Skin epidermis (tissue), 12 donors: ENCODE results near the gene TRIO.
A peak's percentile ranks its signal among the peaks of the same experiment; 100 is the strongest.

Experiments used
- H3K27ac ChIP-seq, 21 experiments: fragments of 200-600 bp; sonication (generic) in 11 of 21; one replicate each; pipeline ENCODE4 v1.5.0; 2020; ENCODE audit warnings: mild to moderate bottlenecking in 3 of 21, inconsistent platforms in 2 of 21, moderate library complexity in 2 of 21
- H3K4me3 ChIP-seq, 7 experiments: fragments of 200-600 bp; sonication (generic) in 2 of 7; one replicate each; pipeline ENCODE4 v1.5.0; 2020; ENCODE audit warnings: inconsistent platforms in 2 of 7, mild to moderate bottlenecking in 2 of 7, moderate library complexity in 1 of 7

Gene TRIO

DNA sequence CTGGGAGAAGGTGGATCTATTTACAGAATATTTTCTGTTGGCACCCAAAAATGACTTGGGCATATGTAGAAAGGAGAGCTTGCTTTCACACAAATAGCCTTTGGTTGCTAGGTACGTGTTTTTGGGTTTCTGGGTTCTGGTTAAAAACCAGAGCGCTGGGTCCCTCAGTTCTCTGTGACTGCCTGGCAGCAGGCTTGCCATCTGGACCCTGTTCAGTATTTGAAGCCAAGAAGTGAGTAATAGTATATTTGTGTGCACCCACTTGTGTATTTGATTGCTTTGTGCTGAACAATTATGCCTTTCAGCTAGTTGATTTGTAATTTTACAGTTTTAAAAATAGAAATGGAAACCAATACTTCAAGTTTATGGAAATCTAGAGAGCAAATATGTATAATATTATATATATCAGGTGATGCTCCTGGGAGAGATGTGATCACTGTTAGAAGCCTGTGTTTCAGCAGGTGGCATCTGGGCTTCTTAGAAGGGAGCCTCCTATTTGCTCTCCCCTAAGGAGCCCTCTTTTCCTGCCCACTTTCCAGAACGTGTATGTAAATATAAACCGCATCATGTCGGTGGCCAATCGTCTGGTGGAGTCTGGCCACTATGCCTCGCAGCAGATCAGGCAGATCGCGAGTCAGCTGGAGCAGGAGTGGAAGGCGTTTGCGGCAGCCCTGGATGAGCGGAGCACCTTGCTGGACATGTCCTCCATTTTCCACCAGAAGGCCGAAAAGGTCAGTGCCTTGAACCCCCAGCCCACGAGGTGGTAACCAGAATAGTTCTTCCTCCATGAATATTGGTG is 153.6 kb downstream of the TRIO start:
- H3K27ac ChIP-seq: peak overlapping the region in 3 of 21 experiments; percentile 12 to 81 (median 73)
- H3K4me3 ChIP-seq: no peak overlapping the region

DNA sequence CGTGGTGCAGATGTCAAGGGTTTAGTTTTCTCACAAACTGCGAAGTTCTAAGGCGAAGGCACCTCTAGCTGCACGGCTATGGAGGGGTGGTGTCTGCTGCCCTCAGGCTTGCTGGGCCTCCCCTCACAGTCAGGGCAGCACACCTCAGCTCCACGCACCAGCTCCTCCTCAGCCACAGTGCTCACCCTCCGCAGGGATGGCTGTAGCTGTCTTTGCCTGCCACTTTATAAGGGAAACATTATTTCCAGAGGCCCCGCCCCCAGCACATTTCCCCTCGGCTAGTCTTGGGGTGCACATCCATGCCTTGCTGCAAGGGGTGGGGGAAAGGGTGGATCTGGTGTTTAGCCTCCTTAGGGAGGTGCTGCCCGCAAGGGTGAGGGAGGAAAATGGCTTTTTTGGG is 154.6 kb downstream of the TRIO start:
- peak overlapping the region in 10 of 21 experiments; percentile 2 to 81 (median 34) for H3K27ac ChIP-seq
- H3K4me3 ChIP-seq: no peak overlapping the region

DNA sequence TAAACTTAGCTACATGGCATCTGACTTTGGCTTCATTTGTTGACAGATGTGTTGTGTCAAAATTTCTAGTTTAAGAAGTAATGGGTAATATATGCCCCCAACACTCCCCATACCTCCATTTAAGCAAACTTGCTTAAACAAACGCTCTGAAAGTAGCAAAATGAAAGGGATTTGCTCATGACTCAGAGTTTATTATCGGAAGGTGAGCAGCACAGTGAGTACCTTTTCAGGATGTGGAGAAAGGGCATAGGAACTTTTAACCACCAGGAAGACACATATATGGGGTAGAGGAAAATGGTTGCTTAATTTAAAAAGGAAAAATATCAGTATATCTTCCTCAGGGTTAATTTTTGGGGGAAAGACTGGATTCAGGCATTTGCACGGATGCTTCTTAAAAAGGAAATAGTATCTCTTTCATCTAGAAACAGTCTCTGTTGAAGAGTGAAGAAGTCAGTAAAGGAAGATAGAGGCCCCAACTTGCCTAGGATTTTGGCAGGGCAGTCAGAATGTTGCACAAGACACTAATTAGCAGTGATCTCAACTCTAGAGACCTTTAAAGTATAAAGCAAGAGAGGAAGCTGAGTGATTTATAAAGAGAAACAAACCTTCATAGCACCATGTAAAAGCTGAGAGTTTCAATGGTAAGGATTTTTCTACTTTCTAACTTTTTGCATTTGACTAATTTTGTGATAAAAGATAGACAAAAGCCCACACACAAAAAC is 155.1 kb downstream of the TRIO start:
- Histone ChIP-seq H3K4me3 (no peak overlapping the region), H3K27ac (peak overlapping the region in 11 of 21 experiments; percentile 15 to 81 (median 43))

DNA sequence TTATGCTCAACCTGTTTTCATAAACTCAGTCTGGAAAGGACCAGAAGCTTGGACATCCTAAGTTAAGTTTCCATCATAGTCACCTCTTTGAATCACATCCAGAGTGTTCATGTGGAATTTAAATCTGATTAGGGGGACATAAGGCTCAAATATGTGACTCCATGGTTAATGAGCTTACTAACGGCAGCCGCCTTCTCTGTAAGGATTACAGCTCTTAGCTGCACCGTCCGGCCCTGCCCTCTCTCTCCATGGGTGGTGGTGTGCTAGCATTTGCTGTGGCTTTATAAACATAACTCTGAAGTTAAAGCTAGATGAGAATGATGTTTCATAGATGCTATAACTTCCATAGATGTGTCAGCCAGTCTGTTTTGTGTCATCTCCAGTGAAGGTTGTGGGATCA is 156.5 kb downstream of the TRIO start:
- Histone ChIP-seq H3K4me3 (no peak overlapping the region), H3K27ac (peak overlapping the region in 2 of 21 experiments; percentile 15 to 28)

DNA sequence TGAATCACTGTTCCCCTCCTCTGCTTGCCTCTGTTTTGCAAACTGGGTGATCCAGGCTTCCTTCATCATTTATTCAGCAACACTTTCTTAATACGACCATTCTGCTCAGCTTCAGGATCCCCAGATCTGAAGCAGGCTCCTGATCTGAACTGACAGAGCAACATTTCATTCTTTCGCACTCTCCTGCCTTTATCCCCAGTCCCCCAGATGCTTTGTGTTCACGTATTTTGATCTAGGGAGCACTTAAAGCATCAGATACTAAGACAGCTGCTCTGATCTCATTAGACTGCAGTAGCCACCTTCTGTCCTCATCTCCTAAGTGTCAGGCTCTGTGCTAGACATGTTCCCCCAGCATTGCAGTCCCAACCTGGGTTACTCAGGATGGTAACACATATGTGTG is 158.0 kb downstream of the TRIO start:
- no peak overlapping the region for H3K27ac ChIP-seq
- H3K4me3 ChIP-seq: no peak overlapping the region

GRCh38 chr5:14302330-14302729 is 159.2 kb downstream of the TRIO start:
- Histone ChIP-seq H3K27ac (no peak overlapping the region), H3K4me3 (no peak overlapping the region)

- no peak overlapping the region for H3K27ac ChIP-seq
Observed at GRCh38 chr5:14305045-14305444, 161.9 kb downstream of the TRIO start.

DNA sequence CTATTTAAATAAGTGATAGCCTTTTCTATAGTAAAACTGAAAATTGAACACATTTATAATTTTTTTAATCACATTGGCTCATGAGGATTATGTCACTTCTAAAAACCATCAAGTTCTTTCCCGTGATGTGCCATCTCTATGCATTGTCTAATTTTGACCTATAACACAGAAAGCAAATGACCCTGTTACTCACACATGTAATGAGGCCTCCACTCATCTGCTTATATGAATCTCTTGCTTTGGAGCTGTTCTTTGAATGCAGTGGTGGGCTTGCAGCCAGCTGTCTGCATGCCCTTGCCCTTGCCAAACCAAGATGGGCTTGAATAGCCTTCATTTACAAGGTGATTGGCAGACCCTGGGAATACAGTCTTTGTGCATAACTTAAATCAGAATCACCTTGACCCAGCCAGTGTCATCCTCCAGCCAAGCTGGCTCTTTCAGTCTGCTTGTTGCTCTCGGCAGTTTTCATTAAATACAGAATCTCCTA is 163.2 kb downstream of the TRIO start:
- no peak overlapping the region for H3K4me3 ChIP-seq
- H3K27ac ChIP-seq: no peak overlapping the region

More at GRCh38 chr5:14305045-14305444, 161.9 kb downstream of the TRIO start:
- H3K4me3 ChIP-seq: no peak overlapping the region

- Histone ChIP-seq H3K4me3 (no peak overlapping the region), H3K27ac (no peak overlapping the region)
Observed at GRCh38 chr5:14308384-14309154, 165.4 kb downstream of the TRIO start.

DNA sequence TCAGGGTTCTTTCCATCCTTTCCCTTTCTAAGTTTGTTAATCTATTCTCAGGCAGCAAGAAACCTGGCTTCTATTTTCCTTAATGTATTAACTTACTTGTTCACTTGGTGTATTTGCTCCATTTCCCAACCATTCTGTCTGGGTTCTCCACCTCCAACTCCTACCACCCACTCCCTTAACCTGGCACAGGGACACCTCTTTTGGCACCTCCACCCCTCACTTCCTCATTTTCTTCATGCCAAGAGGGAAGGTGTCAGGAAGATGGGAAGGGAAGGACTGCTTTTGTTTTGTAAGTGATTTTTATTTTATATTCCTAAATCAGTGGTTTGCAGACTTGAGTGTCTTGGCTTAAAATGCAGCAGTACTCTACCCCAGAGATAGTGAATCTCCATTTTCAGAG is 166.1 kb downstream of the TRIO start:
- Histone ChIP-seq H3K27ac (peak overlapping the region in 1 of 21 experiments; percentile 39), H3K4me3 (no peak overlapping the region)

DNA sequence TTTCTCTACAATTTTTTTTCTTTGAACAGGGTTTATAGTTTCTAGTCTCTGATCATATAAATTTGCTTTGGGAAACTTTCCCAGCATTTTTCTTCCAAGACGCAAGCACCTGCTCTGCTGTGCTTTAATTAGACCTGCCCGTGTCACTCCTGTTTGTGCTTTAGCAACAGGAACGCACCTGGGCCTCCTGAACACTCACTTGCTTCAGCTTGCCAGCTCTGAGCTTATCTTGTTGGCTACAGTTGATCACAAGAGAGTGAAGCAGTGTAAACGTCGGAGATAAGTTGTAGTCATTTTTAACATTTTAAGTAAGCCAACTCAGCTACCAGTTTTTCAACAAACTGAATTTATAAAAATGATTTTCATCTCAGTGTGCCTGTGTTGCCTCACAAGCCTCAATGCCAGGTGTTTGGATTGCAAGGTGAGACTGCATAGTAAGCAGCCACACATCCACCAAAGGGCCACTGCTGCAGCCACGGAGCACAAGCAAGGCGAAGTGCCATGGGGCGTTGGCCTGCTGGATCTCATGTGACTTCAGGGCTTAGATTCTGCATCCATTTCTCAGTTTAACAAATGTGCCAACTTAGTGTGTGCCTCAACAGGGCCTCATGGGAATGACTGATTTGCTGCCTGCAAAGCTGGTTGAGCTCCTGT is 166.9 kb downstream of the TRIO start:
- H3K27ac ChIP-seq: peak overlapping the region in 2 of 21 experiments; percentile 3 to 39
- no peak overlapping the region for H3K4me3 ChIP-seq

GRCh38 chr5:14310901-14311300 is 167.8 kb downstream of the TRIO start:
- Histone ChIP-seq H3K4me3 (no peak overlapping the region), H3K27ac (no peak overlapping the region)

- no peak overlapping the region for H3K27ac ChIP-seq
- no peak overlapping the region for H3K4me3 ChIP-seq
Observed at GRCh38 chr5:14313986-14314690, 171.0 kb downstream of the TRIO start.

DNA sequence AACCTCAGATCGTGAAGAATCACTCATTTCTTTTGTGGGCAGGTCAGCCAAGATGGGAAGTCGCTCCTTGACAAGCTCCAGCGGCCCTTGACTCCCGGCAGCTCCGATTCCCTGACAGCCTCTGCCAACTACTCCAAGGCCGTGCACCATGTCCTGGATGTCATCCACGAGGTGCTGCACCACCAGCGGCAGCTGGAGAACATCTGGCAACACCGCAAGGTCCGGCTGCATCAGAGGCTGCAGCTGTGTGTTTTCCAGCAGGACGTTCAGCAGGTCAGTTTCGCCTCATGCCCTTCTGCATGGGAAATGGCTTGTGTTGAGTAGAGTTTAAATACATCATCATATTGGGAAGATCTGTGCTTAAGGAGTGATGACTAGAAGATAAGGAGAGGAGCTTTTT is 173.3 kb downstream of the TRIO start:
- Histone ChIP-seq H3K4me3 (no peak overlapping the region), H3K27ac (no peak overlapping the region)

- no peak overlapping the region for H3K4me3 ChIP-seq
Observed at GRCh38 chr5:14319102-14319501, 176.0 kb downstream of the TRIO start.

GRCh38 chr5:14321936-14322335 is 178.8 kb downstream of the TRIO start:
- Histone ChIP-seq H3K27ac (no peak overlapping the region), H3K4me3 (no peak overlapping the region)

More at GRCh38 chr5:14319102-14319501, 176.0 kb downstream of the TRIO start:
- no peak overlapping the region for H3K27ac ChIP-seq

- Histone ChIP-seq H3K4me3 (no peak overlapping the region), H3K27ac (no peak overlapping the region)
Observed at GRCh38 chr5:14322437-14323187, 179.5 kb downstream of the TRIO start.

- no peak overlapping the region for H3K4me3 ChIP-seq
- no peak overlapping the region for H3K27ac ChIP-seq
Observed at GRCh38 chr5:14323466-14323865, 180.3 kb downstream of the TRIO start.
